ENCODE results near the gene STK32C. TPM values are rescaled to one million over a fixed set of nuclear protein-coding genes. Genes with fewer than 3 reads are reported as not detected.

The STK32C gene
- total and polyA plus RNA-seq, 2 experiments from 2014 or later = 8.8 to 9.8 TPM

GRCh38 chr10:132350946-132351345 lies 43.2 kb upstream of the STK32C start:
- Histone ChIP-seq H3K36me3 (ENCODE audit: low read depth) (no peaks in the 10 kb centered on the region), H2AFZ (no peak overlapping the region), H4K20me1 (ENCODE audit: insufficient read depth) (no peaks in the 10 kb centered on the region), H3K4me1 (ENCODE audit: insufficient read depth) (no peaks in the 10 kb centered on the region), H3K27me3 (replicated peaks; ENCODE audit: insufficient read depth) (no peaks in the 10 kb centered on the region), H3K9me2 (ENCODE audit: insufficient read depth) (no peaks in the 10 kb centered on the region), H3K9ac (no peak overlapping the region), H3F3A (ENCODE audit: insufficient read depth) (no peaks in the 10 kb centered on the region), H3K27ac (no peak overlapping the region), H3K79me2 (ENCODE audit: insufficient read depth) (no peaks in the 10 kb centered on the region), H3K4me3 (no peak overlapping the region), H3K9me3 (ENCODE audit: low read depth) (no peaks in the 10 kb centered on the region), H3K4me2 (ENCODE audit: unreplicated experiment) (no peak overlapping the region)
- no peak for TF ChIP-seq EZH2phosphoT487 (IDR thresholded peaks at IDR 0.05; ENCODE audit: insufficient read depth, low read depth)
- TF ChIP-seq EZH2 (IDR thresholded peaks at IDR 0.05; ENCODE audit: insufficient read depth, poor library complexity, severe bottlenecking) = no peak
- 90 to 92% methylated on average over 15 to 17 of the region's 17 CpGs for WGBS, 2 experiments (ENCODE audit: low coverage in 1 of 2, low lambda C conversion rate in 2 of 2, missing lambda C conversion rate in 2 of 2)
- in situ Hi-C loops (cut with MboI) = no loop called here
- DNase-seq = no peak

- Histone ChIP-seq H3K27me3 (replicated peaks; ENCODE audit: insufficient read depth) (no peaks in the 10 kb centered on the region), H4K20me1 (ENCODE audit: insufficient read depth) (no peaks in the 10 kb centered on the region), H3F3A (ENCODE audit: insufficient read depth) (no peaks in the 10 kb centered on the region), H3K4me2 (ENCODE audit: unreplicated experiment) (no peak overlapping the region), H3K4me1 (ENCODE audit: insufficient read depth) (no peaks in the 10 kb centered on the region), H3K27ac (no peak overlapping the region), H3K4me3 (no peak overlapping the region), H3K9me3 (ENCODE audit: low read depth) (no peaks in the 10 kb centered on the region), H3K36me3 (ENCODE audit: low read depth) (no peaks in the 10 kb centered on the region), H3K9me2 (ENCODE audit: insufficient read depth) (no peaks in the 10 kb centered on the region), H3K9ac (no peak overlapping the region), H2AFZ (no peak overlapping the region), H3K79me2 (ENCODE audit: insufficient read depth) (no peaks in the 10 kb centered on the region)
- TF ChIP-seq EZH2phosphoT487 (IDR thresholded peaks at IDR 0.05; ENCODE audit: insufficient read depth, low read depth) (no peak), EZH2 (IDR thresholded peaks at IDR 0.05; ENCODE audit: insufficient read depth, poor library complexity, severe bottlenecking) (no peak)
- DNase-seq = no peak
- WGBS, 2 experiments (ENCODE audit: low coverage in 1 of 2, low lambda C conversion rate in 2 of 2, missing lambda C conversion rate in 2 of 2) = 85 to 89% methylated on average over 11 of the region's 11 CpGs
- in situ Hi-C loops (cut with MboI) = no loop called here
Observed at GRCh38 chr10:132350391-132350790, 42.6 kb upstream of the STK32C start.

GRCh38 chr10:132349766-132350165 lies 42.0 kb upstream of the STK32C start:
- Histone ChIP-seq H3K79me2 (ENCODE audit: insufficient read depth) (no peaks in the 10 kb centered on the region), H3K9ac (no peak overlapping the region), H3K4me2 (ENCODE audit: unreplicated experiment) (no peak overlapping the region), H2AFZ (no peak overlapping the region), H3K9me2 (ENCODE audit: insufficient read depth) (no peaks in the 10 kb centered on the region), H3K36me3 (ENCODE audit: low read depth) (peaks cover 6% of the 10 kb centered on the region; the same call in 1 of the 2 replicates), H3K4me3 (no peak overlapping the region), H3K27me3 (replicated peaks; ENCODE audit: insufficient read depth) (no peaks in the 10 kb centered on the region), H3K4me1 (ENCODE audit: insufficient read depth) (no peaks in the 10 kb centered on the region), H3K27ac (no peak overlapping the region), H3K9me3 (ENCODE audit: low read depth) (no peaks in the 10 kb centered on the region), H3F3A (ENCODE audit: insufficient read depth) (no peaks in the 10 kb centered on the region), H4K20me1 (ENCODE audit: insufficient read depth) (no peaks in the 10 kb centered on the region)
- no peak for TF ChIP-seq EZH2 (IDR thresholded peaks at IDR 0.05; ENCODE audit: insufficient read depth, poor library complexity, severe bottlenecking)
- no peak for TF ChIP-seq EZH2phosphoT487 (IDR thresholded peaks at IDR 0.05; ENCODE audit: insufficient read depth, low read depth)
- in situ Hi-C loops (cut with MboI) = no loop called here
- WGBS, 2 experiments (ENCODE audit: low coverage in 1 of 2, low lambda C conversion rate in 2 of 2, missing lambda C conversion rate in 2 of 2) = 76 to 79% methylated on average over 6 of the region's 6 CpGs
- no peak for DNase-seq

- Histone ChIP-seq H3K27me3 (replicated peaks; ENCODE audit: insufficient read depth) (no peaks in the 10 kb centered on the region), H3K4me3 (no peak overlapping the region), H3K9me3 (ENCODE audit: low read depth) (no peaks in the 10 kb centered on the region), H3K36me3 (ENCODE audit: low read depth) (peaks cover 12% of the 10 kb centered on the region), H3K9ac (no peak overlapping the region), H3K4me2 (ENCODE audit: unreplicated experiment) (no peak overlapping the region), H3F3A (ENCODE audit: insufficient read depth) (no peaks in the 10 kb centered on the region), H2AFZ (no peak overlapping the region), H4K20me1 (ENCODE audit: insufficient read depth) (no peaks in the 10 kb centered on the region), H3K27ac (no peak overlapping the region), H3K4me1 (ENCODE audit: insufficient read depth) (no peaks in the 10 kb centered on the region), H3K79me2 (ENCODE audit: insufficient read depth) (no peaks in the 10 kb centered on the region), H3K9me2 (ENCODE audit: insufficient read depth) (no peaks in the 10 kb centered on the region)
- 93% methylated on average over 13 of the region's 13 CpGs for WGBS, 2 experiments (ENCODE audit: low coverage in 1 of 2, low lambda C conversion rate in 2 of 2, missing lambda C conversion rate in 2 of 2)
- DNase-seq = no peak
- TF ChIP-seq EZH2phosphoT487 (IDR thresholded peaks at IDR 0.05; ENCODE audit: insufficient read depth, low read depth) (no peak), EZH2 (IDR thresholded peaks at IDR 0.05; ENCODE audit: insufficient read depth, poor library complexity, severe bottlenecking) (no peak)
- in situ Hi-C loops (cut with MboI) = no loop called here
Observed at GRCh38 chr10:132347931-132348267, 40.1 kb upstream of the STK32C start.

Measured in GM23248 (cell line).